Hepatocyte (in vitro differentiated cells): ENCODE results near the gene CCNG2. TPM values are rescaled to one million over a fixed set of nuclear protein-coding genes. Genes with fewer than 3 reads are reported as not detected.

Source experiments
- DNase-seq: peaks from one replicate; pipeline ENCODE4 v3.0.0-alpha.2; 2016; ENCODE audit warnings: low spot score
- H2AFZ ChIP-seq: fragments of 200-600 bp; sonication (generic); 2 replicates; pipeline ENCODE4 v1.6.0; 2016; ENCODE audit warnings: antibody characterized with exemption, mild to moderate bottlenecking
- H3K27ac ChIP-seq: fragments of 200-600 bp; sonication (generic); 2 replicates; pipeline ENCODE4 v1.5.1; 2016; ENCODE audit warnings: mild to moderate bottlenecking
- H3K27me3 ChIP-seq: fragments of 200-600 bp; sonication (generic); 2 replicates; pipeline ENCODE4 v1.6.1; 2016
- H3K36me3 ChIP-seq: fragments of 200-600 bp; sonication (generic); replicated peaks from 2 replicates; pipeline ENCODE4 v1.5.1; 2016; ENCODE audit warnings: low read depth; ENCODE audit not compliant: insufficient read depth
- H3K4me1 ChIP-seq: fragments of 200-600 bp; sonication (generic); 2 replicates; pipeline ENCODE4 v1.5.1; 2016; ENCODE audit warnings: mild to moderate bottlenecking, moderate library complexity; ENCODE audit not compliant: insufficient read depth
- H3K4me2 ChIP-seq: fragments of 200-600 bp; sonication (generic); 2 replicates; pipeline ENCODE4 v1.6.0; 2016
- H3K4me3 ChIP-seq: fragments of 200-600 bp; sonication (generic); 2 replicates; pipeline ENCODE4 v1.5.1; 2016; ENCODE audit warnings: mild to moderate bottlenecking
- H3K79me2 ChIP-seq: fragments of 200-600 bp; sonication (generic); 2 replicates; pipeline ENCODE4 v1.6.0; 2017; ENCODE audit warnings: mild to moderate bottlenecking
- H3K9me2 ChIP-seq: fragments of 200-600 bp; sonication (generic); replicated peaks from 2 replicates; pipeline ENCODE4 v1.6.0; 2017; ENCODE audit warnings: mild to moderate bottlenecking; ENCODE audit not compliant: insufficient read depth
- H3K9me3 ChIP-seq: fragments of 200-600 bp; sonication (generic); 2 replicates; pipeline ENCODE4 v1.5.1; 2016; ENCODE audit warnings: low read depth, mild to moderate bottlenecking
- H4K20me1 ChIP-seq: fragments of 200-600 bp; sonication (generic); 2 replicates; pipeline ENCODE4 v1.6.0; 2016; ENCODE audit warnings: mild to moderate bottlenecking; ENCODE audit not compliant: insufficient read depth, poor library complexity, severe bottlenecking
- EZH2 ChIP-seq: fragments of 200-600 bp; sonication (generic); IDR thresholded peaks from 2 replicates; pipeline ENCODE4 v1.6.1; 2016; ENCODE audit warnings: antibody characterized with exemption, mild to moderate bottlenecking, borderline replicate concordance
- EZH2phosphoT487 ChIP-seq: fragments of 200-600 bp; sonication (generic); IDR thresholded peaks from one replicate; pipeline ENCODE4 v1.6.1; 2018; ENCODE audit warnings: antibody characterized with exemption, mild to moderate bottlenecking, low read depth, moderate library complexity; ENCODE audit not compliant: unreplicated experiment, severe bottlenecking
- WGBS: methylation state at CpG from one replicate; pipeline ENCODE4 v1.1.6; 2016; ENCODE audit warnings: low lambda C conversion rate; ENCODE audit errors: missing lambda C conversion rate; 5-methylcytosine and 5-hydroxymethylcytosine counted together
- polyA plus RNA-seq: library from polyadenylated mRNA; unstranded; fragments of >200 nt; fragmentation: Nextera tagmentation; extraction: Ambion mirVana; gene quantifications from 2 replicates; pipeline ENCODE4 v1.2.1, GENCODE V29; 2016
- total RNA-seq: library from RNA; depleted of rRNA; stranded (reverse); fragments of >200 nt; gene quantifications from 2 replicates; pipeline ENCODE4 v1.2.3, GENCODE V29; 2014
- TF ChIP-seq, protein P1 (sequence below): fragments of 200-600 bp; sonication (generic); IDR thresholded peaks from 2 replicates; pipeline ENCODE4 v1.5.1; 2016; ENCODE audit warnings: antibody characterized with exemption, mild to moderate bottlenecking; ENCODE audit not compliant: poor library complexity

CCNG2 gene
- total and polyA plus RNA-seq, 2 experiments from 2014 or later = 73.8 to 127 TPM

DNA sequence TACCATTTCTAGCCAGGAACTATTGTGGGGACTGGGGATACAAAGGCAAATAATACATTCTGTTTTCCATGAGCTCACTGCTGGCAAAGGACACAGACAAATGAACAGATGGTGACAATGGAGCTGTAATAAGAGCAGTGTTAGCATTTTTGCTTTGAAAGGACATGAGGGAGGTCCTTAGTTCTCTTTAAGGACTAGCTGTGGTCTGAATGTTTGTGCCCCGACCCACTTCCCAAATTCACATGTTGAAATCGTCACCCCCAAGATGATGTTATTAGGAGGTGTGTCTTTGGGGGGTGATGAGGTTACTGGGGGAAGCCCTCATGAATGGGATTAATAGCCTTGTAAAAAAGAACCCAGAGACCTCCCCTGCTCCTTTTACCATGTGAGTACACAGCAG, 30.3 kb downstream of the CCNG2 start:
- no peaks in the 10 kb centered on the region for H4K20me1 ChIP-seq
- no peak overlapping the region for H3K4me3 ChIP-seq
- no peaks in the 10 kb centered on the region for H3K36me3 ChIP-seq
- no peaks in the 10 kb centered on the region for H3K9me3 ChIP-seq
- DNase-seq = no peak
- H3K9me2 ChIP-seq = no peaks in the 10 kb centered on the region
- H2AFZ ChIP-seq = no peak overlapping the region
- H3K4me1 ChIP-seq = peaks cover 15% of the 10 kb centered on the region
- 62% methylated on average over 2 of the region's 2 CpGs for WGBS
- no peak for TF ChIP-seq EZH2phosphoT487
- no peak for TF ChIP-seq EZH2
- TF ChIP-seq, protein P1, sequence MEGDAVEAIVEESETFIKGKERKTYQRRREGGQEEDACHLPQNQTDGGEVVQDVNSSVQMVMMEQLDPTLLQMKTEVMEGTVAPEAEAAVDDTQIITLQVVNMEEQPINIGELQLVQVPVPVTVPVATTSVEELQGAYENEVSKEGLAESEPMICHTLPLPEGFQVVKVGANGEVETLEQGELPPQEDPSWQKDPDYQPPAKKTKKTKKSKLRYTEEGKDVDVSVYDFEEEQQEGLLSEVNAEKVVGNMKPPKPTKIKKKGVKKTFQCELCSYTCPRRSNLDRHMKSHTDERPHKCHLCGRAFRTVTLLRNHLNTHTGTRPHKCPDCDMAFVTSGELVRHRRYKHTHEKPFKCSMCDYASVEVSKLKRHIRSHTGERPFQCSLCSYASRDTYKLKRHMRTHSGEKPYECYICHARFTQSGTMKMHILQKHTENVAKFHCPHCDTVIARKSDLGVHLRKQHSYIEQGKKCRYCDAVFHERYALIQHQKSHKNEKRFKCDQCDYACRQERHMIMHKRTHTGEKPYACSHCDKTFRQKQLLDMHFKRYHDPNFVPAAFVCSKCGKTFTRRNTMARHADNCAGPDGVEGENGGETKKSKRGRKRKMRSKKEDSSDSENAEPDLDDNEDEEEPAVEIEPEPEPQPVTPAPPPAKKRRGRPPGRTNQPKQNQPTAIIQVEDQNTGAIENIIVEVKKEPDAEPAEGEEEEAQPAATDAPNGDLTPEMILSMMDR = no peak
- no peaks in the 10 kb centered on the region for H3K27me3 ChIP-seq
- no peaks in the 10 kb centered on the region for H3K79me2 ChIP-seq
- no peak overlapping the region for H3K27ac ChIP-seq
- H3K4me2 ChIP-seq = no peak overlapping the region

DNA sequence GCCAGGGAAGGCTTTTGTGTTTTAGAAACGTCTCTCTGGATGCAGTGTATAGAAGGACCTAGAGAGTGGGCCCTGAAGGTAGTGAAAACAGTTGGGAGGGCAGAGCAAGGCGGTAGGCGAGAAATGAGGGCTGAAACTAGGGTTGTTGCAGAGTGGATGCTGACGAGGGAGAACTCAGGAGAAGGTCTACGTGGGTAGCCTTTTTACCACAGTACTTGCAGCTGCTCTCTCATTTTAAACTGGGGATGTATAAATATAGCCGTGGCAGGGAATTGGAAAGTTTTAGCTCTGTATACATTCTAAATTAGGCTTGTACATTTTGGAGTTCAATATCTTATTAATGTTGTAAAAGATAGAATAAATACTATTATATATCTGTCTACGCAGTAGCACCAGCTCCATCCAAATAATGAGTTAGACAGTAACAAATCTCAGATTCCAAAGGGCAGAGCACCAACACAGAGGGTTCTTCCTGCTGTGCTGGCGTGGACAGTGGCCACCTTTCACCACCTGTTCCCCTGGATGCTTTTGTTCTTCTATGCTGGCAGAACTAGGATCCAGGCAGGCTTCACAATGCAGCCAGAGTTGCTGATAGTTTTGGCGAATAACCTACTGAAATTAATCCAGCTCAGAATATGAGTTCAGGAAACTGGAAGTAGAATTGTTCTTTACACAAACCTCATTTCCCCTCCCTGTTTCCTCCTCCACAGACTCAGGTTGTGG, 31.7 kb downstream of the CCNG2 start:
- Histone ChIP-seq H3K27me3 (no peaks in the 10 kb centered on the region), H3K79me2 (no peaks in the 10 kb centered on the region), H3K27ac (no peak overlapping the region), H3K4me2 (no peak overlapping the region), H3K9me3 (no peaks in the 10 kb centered on the region), H3K9me2 (no peaks in the 10 kb centered on the region), H3K4me3 (no peak overlapping the region), H4K20me1 (no peaks in the 10 kb centered on the region), H3K4me1 (peaks cover 15% of the 10 kb centered on the region), H3K36me3 (no peaks in the 10 kb centered on the region), H2AFZ (no peak overlapping the region)
- TF ChIP-seq, protein P1 = no peak
- TF ChIP-seq EZH2 (no peak), EZH2phosphoT487 (no peak)
- no peak for DNase-seq
- WGBS = 88% methylated on average over 9 of the region's 9 CpGs

DNA sequence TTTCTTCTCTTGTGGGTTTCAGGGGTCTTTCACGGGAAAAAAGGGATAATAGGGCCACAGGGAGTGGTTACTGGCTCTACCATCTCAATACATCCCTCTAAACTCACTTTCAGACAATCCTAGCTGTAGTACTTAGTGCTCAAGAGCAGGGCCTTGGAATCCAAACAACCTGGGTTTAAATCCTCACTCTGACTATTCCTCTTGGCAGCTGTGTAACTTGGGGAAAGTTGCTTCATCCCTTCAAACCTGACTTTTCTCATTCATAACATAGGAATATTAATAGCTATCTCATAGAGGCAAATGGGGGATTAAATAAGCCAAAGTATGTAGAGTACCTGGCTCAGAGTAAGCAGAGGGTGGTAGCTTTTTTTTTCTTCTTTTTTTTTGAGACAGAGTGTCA, 32.4 kb downstream of the CCNG2 start:
- Histone ChIP-seq H3K27me3 (no peaks in the 10 kb centered on the region), H3K36me3 (no peaks in the 10 kb centered on the region), H3K9me2 (no peaks in the 10 kb centered on the region), H3K4me3 (no peak overlapping the region), H3K4me2 (no peak overlapping the region), H3K79me2 (no peaks in the 10 kb centered on the region), H3K4me1 (peaks cover 15% of the 10 kb centered on the region), H3K9me3 (no peaks in the 10 kb centered on the region), H3K27ac (peak overlapping the region; percentile 59), H4K20me1 (no peaks in the 10 kb centered on the region), H2AFZ (no peak overlapping the region)
- 80% methylated on average over 1 of the region's 1 CpG for WGBS
- TF ChIP-seq EZH2 (no peak), EZH2phosphoT487 (no peak)
- TF ChIP-seq, protein P1 = no peak
- DNase-seq = no peak
